ENCODE measurements around the gene PCDHB15.
A peak's percentile ranks its signal among the peaks of the same experiment; 100 is the strongest.
"Not testable (repeated sequence)": the region's sequence is repeated elsewhere in the genome, so short reads cannot be mapped to it uniquely, and the experiment has no call there.

PCDHB15 gene

GRCh38 chr5:141245250-141245717 lies at the start of gene PCDHB15:
PCDHB15 (plus strand) TSS chr5:141245395; CDS start chr5:141245579, 184 bp downstream.
- TF ChIP-seq, protein P1, sequence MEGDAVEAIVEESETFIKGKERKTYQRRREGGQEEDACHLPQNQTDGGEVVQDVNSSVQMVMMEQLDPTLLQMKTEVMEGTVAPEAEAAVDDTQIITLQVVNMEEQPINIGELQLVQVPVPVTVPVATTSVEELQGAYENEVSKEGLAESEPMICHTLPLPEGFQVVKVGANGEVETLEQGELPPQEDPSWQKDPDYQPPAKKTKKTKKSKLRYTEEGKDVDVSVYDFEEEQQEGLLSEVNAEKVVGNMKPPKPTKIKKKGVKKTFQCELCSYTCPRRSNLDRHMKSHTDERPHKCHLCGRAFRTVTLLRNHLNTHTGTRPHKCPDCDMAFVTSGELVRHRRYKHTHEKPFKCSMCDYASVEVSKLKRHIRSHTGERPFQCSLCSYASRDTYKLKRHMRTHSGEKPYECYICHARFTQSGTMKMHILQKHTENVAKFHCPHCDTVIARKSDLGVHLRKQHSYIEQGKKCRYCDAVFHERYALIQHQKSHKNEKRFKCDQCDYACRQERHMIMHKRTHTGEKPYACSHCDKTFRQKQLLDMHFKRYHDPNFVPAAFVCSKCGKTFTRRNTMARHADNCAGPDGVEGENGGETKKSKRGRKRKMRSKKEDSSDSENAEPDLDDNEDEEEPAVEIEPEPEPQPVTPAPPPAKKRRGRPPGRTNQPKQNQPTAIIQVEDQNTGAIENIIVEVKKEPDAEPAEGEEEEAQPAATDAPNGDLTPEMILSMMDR (conservative IDR thresholded peaks at IDR 0.05; ENCODE audit: low read depth, low read length), result peak; percentile 18
- H3K4me3 ChIP-seq (ENCODE audit: low read length), result no peak within 1 kb of the TSS
- no peak for DNase-seq (ENCODE audit: low read depth)

DNA sequence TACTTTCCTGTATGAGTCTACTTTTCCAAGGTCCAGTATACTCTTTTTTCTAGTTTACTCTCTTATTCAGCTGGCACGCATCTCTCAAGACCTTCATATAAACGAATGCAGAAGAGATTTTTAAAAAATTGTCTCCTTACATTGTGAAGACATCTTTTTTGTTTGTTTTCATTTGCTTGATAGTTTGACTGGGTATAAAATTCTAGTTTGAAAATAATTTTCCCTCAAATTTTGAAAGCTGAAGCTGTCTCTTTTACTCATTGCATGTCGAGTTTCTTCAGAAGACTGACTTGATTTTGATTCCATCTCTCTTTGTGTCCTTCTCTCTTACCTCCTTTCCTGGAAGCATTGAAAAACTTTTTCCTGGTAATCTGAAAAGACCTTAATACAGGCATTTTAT lies 48.8 kb upstream of the PCDHB15 start:
- H3K4me3 ChIP-seq (ENCODE audit: low read length), result no peak overlapping the region
- DNase-seq (ENCODE audit: low read depth), result no peak
- TF ChIP-seq, protein P1 (conservative IDR thresholded peaks at IDR 0.05; ENCODE audit: low read depth, low read length), result no peak

DNA sequence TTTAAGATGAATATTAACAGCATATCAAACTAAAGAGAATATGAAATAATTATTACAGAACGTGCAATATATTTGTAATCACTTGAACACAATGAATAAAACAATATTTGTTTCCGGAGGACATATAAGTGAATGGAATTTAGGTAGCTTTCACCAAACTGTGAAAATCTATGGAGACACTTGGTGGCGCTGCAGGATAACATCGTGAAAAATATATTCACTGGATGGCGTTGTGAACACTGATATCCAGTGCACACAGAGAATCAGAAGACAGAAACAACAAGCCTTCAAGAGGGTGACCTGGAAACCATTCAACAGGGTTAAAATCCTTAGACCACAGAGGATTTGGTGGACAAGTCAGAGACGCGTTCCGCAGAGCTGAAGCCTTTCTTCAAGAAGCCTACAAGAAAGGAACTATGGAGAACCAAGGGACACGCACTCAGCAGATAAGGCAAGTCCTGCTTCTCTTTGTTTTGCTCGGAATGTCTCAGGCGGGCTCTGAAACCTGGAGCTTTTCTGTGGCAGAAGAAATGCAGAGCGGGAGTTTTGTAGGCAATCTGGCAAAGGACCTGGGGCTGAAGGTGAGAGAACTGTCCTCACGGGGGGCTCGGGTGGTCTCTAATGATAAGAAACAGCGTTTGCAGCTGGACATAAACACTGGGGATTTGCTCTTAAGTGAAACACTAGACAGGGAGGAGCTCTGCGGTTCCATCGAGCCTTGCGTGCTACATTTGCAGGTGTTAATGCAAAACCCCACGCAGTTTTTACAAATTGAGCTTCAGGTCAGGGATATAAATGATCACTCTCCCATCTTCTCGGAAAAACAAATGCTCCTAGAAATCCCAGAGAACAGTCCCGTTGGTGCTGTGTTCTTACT lies 45.6 kb upstream of the PCDHB15 start, which contains the start of gene PCDHB11:
TSS of gene PCDHB11 (plus strand) at position 269 of the 877 bp plus-strand sequence. CDS start at position 417, 148 bp downstream.
- TF ChIP-seq, protein P1 (conservative IDR thresholded peaks at IDR 0.05; ENCODE audit: low read depth, low read length), result no peak
- no peak within 1 kb of the TSS for H3K4me3 ChIP-seq (ENCODE audit: low read length)
- DNase-seq (ENCODE audit: low read depth), result no peak

DNA sequence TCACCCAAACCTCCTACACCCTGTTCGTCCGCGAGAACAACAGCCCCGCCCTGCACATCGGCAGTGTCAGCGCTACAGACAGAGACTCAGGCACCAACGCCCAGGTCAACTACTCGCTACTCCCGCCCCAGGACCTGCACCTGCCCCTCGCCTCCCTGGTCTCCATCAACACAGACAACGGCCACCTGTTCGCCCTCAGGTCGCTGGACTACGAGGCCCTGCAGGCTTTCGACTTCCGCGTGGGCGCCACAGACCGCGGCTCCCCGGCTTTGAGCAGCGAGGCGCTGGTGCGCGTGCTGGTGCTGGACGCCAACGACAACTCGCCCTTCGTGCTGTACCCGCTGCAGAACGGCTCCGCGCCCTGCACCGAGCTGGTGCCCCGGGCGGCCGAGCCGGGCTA lies 44.1 kb upstream of the PCDHB15 start:
- not testable (repeated sequence) for H3K4me3 ChIP-seq (ENCODE audit: low read length); DNase-seq (ENCODE audit: low read depth)

DNA sequence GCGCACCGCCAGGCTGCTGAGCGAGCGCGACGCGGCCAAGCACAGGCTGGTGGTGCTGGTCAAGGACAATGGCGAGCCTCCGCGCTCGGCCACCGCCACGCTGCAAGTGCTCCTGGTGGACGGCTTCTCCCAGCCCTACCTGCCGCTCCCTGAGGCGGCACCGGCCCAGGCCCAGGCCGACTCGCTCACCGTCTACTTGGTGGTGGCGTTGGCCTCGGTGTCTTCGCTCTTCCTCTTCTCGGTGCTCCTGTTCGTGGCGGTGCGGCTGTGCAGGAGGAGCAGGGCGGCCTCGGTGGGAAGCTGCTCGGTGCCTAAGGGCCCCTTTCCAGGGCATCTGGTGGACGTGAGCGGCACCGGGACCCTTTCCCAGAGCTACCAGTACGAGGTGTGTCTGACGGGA lies 43.5 kb upstream of the PCDHB15 start:
- H3K4me3 ChIP-seq (ENCODE audit: low read length), result not testable (repeated sequence)

GRCh38 chr5:141208478-141208877 lies 36.7 kb upstream of the PCDHB15 start, which contains the start of gene PCDHB12:
PCDHB12 (plus strand) TSS chr5:141208719; CDS start chr5:141208908, 189 bp downstream.
- TF ChIP-seq, protein P1 (conservative IDR thresholded peaks at IDR 0.05; ENCODE audit: low read depth, low read length), result no peak
- DNase-seq (ENCODE audit: low read depth), result no peak
- no peak within 1 kb of the TSS for H3K4me3 ChIP-seq (ENCODE audit: low read length)

More for the DNA sequence above, 43.5 kb upstream of the PCDHB15 start:
- not testable (repeated sequence) for DNase-seq (ENCODE audit: low read depth)

- H3K4me3 ChIP-seq (ENCODE audit: low read length); DNase-seq (ENCODE audit: low read depth): not testable (repeated sequence)
These were observed 34.9 kb upstream of the PCDHB15 start for GRCh38 chr5:141210281-141210680.

DNA sequence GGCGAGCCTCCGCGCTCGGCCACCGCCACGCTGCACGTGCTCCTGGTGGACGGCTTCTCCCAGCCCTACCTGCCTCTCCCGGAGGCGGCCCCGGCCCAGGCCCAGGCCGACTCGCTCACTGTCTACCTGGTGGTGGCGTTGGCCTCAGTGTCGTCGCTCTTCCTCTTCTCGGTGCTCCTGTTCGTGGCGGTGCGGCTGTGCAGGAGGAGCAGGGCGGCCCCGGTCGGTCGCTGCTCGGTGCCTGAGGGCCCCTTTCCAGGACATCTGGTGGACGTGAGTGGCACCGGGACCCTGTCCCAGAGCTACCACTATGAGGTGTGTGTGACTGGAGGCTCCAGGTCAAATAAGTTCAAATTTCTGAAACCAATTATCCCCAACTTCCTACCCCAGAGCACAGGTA lies 34.3 kb upstream of the PCDHB15 start:
- H3K4me3 ChIP-seq (ENCODE audit: low read length); DNase-seq (ENCODE audit: low read depth): not testable (repeated sequence)

GRCh38 chr5:141213656-141214339 lies 31.4 kb upstream of the PCDHB15 start, which contains the start of gene PCDHB13:
PCDHB13 (plus strand) TSS chr5:141213919; CDS start chr5:141214124, 205 bp downstream.
- DNase-seq (ENCODE audit: low read depth); H3K4me3 ChIP-seq (ENCODE audit: low read length): not testable (repeated sequence)

GRCh38 chr5:141214583-141214982 lies 30.6 kb upstream of the PCDHB15 start:
- not testable (repeated sequence) for DNase-seq (ENCODE audit: low read depth); H3K4me3 ChIP-seq (ENCODE audit: low read length)

- DNase-seq (ENCODE audit: low read depth); H3K4me3 ChIP-seq (ENCODE audit: low read length): not testable (repeated sequence)
These were observed 29.7 kb upstream of the PCDHB15 start for GRCh38 chr5:141215504-141215903.

DNA sequence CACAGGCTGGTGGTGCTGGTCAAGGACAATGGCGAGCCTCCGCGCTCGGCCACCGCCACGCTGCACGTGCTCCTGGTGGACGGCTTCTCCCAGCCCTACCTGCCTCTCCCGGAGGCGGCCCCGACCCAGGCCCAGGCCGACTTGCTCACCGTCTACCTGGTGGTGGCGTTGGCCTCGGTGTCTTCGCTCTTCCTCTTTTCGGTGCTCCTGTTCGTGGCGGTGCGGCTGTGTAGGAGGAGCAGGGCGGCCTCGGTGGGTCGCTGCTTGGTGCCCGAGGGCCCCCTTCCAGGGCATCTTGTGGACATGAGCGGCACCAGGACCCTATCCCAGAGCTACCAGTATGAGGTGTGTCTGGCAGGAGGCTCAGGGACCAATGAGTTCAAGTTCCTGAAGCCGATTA lies 29.2 kb upstream of the PCDHB15 start:
- H3K4me3 ChIP-seq (ENCODE audit: low read length); DNase-seq (ENCODE audit: low read depth): not testable (repeated sequence)
